GM21576 (cell line): ENCODE measurements around the gene CLIC3.

Source experiments
- ATAC-seq: cut with Tn5 transposase; IDR thresholded peaks from one replicate; pipeline ENCODE4 v1.9.1; 2021; ENCODE audit warnings: mild to moderate bottlenecking, moderate library complexity; ENCODE audit not compliant: unreplicated experiment

The CLIC3 gene

GRCh38 chr9:136983656-136984314 is 12.6 kb downstream of the CLIC3 start:
- ATAC-seq: no peak

GRCh38 chr9:136983167-136983566 is 13.2 kb downstream of the CLIC3 start:
- no peak for ATAC-seq

GRCh38 chr9:136982232-136983051 is 13.9 kb downstream of the CLIC3 start, which contains the start of gene LCNL1:
TSS of gene LCNL1 (plus strand) at chr9:136982993. CDS start at chr9:136983587, 594 bp downstream.
- no peak for ATAC-seq

- no peak for ATAC-seq
These were observed 14.7 kb downstream of the CLIC3 start for GRCh38 chr9:136981588-136982231.

DNA sequence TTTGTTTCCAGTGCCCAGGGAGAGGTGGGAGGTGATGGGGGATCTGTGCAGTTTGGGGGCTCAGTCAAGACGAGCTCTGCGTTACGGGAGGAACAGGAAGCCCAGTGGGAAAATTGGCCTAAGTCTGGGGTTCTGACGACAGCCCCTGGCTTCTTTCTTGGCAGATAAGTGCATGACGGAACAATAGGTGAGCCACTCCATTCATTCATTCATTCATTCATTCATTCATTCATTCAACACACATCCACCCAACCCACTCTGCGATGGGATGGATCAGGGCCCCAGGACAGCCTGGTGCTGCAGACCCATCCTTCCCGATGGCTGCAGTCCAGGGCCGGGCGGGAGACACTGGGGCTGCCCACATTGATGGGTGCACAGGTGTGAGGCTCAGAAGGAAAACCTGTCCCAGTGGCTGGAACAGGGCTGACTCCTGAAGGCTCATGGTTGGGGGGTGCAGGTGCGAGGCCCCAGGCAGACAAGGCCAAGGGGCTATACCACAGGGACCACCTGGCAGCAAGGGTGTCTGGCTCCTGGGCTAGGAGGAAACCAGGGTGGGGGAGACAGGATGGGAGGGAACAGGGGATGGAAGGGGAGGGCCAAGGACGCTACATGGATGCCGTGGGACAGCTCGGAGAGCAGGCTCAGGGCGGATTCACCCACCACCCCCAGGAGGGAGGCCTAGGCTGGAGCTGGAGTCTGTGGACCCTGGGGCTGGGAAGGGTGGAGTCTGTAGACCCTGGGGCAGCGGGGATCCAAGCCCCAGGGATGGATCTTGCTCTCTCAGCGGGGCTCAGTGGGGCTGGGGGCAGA is 15.5 kb downstream of the CLIC3 start:
- ATAC-seq: no peak

DNA sequence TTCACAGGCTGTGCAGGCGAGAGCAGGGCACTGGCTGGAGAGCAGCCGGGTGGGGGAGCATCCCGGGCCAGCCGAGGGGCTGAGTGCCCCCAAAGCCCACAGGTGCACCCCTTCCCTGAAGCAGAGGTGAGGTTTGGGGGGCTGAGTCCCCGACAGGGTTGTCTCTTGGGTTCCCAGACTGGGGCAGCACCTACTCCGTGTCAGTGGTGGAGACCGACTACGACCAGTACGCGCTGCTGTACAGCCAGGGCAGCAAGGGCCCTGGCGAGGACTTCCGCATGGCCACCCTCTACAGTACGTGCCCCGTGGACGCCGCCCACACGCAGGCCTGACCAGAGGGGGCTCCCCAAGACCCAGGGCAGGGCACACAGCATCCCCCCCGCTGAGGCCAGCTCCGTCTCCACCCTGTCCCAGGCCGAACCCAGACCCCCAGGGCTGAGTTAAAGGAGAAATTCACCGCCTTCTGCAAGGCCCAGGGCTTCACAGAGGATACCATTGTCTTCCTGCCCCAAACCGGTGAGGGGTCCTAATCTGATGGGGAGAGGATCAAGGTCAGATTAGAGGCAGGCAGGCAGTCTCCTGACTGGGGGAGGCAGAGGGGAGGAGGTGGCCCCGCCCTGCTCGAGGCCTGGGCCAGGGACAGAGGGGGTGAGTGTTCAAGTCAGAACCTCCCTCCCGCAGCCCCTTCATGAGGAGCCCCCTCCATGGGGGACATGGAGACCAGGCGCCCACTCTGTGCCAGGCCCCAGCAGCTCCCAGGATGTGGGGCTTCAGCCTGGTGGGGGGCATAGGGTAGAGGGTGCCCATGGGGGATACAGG is 16.4 kb downstream of the CLIC3 start:
- no peak for ATAC-seq

- ATAC-seq: no peak
These were observed 17.4 kb downstream of the CLIC3 start for GRCh38 chr9:136978865-136979544.

DNA sequence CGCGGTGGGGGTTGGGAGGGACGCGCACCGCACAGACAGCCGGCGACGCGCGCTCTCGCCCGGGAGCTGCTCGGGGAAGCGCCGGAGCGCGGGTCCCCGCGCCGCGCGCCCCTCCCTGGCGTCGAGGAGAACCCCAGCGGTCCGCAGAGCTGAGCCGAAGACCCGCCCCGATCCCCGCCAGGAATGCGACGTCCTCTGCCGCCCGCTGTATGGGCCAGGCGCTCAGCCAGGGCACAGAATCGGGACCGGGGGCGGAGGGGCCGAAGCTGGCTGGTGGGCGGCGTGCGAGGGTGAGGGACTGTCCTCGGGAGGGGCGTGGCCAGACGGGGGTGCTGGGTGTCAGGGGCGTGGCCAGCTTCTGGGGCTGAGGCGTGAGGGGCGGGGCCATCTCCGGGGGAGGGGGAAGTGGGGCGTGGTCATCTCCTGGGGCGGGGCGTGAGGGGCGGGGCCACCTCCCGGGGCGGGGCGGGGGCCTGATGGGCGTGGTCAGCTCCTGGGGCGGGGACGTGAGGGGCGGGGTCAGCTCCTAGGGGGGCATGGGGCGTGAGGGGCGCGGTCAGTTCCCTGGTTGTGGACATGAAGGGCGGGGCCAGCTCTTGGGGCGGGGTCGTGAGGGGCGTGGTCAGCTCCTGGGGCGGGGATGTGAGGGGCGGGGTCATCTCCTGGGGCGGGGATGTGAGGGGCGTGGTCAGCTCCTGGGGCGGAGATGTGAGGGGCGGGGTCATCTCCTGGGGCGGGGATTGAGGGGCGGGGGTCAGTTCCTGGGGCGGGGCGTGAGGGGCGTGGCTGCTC is 18.1 kb downstream of the CLIC3 start:
- ATAC-seq: no peak

GRCh38 chr9:136977649-136978072 is 18.7 kb downstream of the CLIC3 start:
- ATAC-seq: no peak

GRCh38 chr9:136977223-136977622 is 19.1 kb downstream of the CLIC3 start, which contains the start of gene PTGDS:
TSS of gene PTGDS (plus strand) at chr9:136977504. CDS start at chr9:136977579, 75 bp downstream.
- no peak for ATAC-seq

- ATAC-seq: no peak
These were observed 20.7 kb downstream of the CLIC3 start for GRCh38 chr9:136975644-136976043.

- no peak for ATAC-seq
These were observed 21.4 kb downstream of the CLIC3 start for GRCh38 chr9:136974817-136975535.

DNA sequence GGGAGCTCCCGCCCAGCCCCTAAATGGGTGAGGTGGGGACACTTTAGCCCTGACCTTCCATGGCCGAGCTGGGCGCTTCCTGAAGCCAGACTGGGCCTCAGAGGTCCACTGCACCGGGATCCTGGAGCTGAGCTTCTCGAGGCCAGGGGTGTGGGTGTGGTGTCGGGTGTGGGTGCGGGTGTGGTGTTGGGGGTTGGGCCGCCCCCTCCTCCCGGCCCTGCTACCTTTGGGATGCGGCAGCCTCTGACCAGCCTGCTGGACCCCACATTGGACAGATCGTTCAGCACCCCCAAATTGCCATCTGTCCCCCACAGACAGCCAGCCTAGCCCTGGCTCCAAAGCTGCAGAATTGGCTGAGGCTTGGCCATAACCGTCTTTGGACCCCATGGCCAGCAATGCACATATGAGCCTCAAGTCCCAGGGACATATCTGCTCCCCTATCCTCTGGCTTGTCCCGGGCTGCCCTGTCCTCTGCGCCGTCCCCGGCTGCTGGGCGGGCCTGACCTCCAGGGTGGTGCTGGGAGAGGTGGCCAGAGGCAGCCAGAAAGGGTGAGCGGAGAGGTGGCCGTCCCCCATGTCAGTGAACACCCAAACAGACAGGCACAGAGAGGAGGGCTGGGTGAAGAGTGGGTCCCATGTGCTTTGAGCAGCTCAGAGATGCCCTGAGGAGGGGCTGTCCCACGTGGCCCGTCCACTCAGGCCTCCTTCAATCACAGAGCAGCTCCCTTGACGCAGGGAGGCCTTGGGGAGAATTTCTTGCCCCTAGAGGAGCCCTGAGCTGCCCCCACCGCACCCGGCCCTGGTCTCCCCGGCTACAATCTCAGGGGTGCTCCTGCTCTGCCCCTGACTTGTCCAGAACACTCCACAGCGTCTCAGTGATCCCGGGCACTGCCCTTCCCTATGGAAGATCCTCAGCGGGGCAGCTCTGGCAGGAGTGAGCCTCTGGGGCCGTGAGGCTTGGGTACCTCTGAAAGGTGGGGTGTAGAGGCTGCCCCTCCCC is 22.4 kb downstream of the CLIC3 start:
- ATAC-seq: no peak

- ATAC-seq: no peak
These were observed 23.6 kb downstream of the CLIC3 start for GRCh38 chr9:136972743-136973142.

DNA sequence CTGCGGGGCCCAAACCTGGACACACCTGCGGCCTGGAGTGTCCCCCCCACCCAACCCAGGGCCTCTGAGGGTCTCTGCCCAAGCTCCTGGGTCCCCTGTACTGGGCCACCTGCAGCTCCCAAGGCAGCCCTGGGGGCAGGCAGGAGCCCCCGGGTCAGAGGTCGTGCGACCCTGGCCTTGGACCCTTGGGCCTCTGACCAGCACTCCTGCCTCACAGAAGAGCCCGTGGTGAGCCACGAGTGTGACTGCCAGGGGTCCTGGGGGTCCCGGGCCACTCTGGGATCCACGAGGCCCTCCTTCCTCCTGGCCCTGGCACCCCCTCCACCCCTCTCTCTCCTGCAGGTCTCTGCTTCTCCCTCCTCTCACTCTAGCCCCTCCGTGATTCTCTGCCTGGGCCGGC is 24.0 kb downstream of the CLIC3 start:
- no peak for ATAC-seq

DNA sequence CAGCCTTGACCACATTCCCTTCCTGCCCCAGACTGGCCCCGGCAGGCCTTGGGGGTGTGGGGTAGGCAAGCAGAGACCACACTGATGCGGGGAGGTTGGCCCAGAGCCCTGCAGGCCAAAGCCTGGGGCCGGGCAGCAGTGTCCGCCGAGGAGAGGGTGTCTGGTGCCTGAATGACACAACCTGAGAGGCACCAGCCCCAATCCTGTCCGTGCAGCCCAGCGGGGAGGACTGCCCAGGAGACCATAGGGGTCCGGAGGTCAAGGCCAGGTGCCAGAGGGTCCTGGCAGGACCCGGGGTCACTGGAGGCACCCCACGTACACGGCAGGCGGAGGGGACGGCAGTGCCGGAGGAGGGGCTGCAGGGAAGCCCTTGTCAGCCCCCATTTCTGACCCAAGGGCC is 24.6 kb downstream of the CLIC3 start:
- no peak for ATAC-seq

- no peak for ATAC-seq
These were observed 26.0 kb downstream of the CLIC3 start for GRCh38 chr9:136970361-136970760.
